Glomerular endothelial cell (primary cell): ENCODE data around the gene ACAN. TPM values are rescaled to one million over a fixed set of nuclear protein-coding genes. Genes with fewer than 3 reads are reported as not detected.

ENCODE experiments used
- DNase-seq: peaks from one replicate; pipeline ENCODE4 v3.0.0-alpha.2; 2011; ENCODE audit warnings: low read depth, low spot score; ENCODE audit errors: extremely low read depth
- total RNA-seq: library from RNA; depleted of rRNA; stranded (reverse); fragments of >200 nt; gene quantifications from 2 replicates; pipeline ENCODE4 v1.2.3, GENCODE V29; 2015

Gene ACAN
- total RNA-seq = 0.19 and 2.2 TPM in 2 replicates

DNA sequence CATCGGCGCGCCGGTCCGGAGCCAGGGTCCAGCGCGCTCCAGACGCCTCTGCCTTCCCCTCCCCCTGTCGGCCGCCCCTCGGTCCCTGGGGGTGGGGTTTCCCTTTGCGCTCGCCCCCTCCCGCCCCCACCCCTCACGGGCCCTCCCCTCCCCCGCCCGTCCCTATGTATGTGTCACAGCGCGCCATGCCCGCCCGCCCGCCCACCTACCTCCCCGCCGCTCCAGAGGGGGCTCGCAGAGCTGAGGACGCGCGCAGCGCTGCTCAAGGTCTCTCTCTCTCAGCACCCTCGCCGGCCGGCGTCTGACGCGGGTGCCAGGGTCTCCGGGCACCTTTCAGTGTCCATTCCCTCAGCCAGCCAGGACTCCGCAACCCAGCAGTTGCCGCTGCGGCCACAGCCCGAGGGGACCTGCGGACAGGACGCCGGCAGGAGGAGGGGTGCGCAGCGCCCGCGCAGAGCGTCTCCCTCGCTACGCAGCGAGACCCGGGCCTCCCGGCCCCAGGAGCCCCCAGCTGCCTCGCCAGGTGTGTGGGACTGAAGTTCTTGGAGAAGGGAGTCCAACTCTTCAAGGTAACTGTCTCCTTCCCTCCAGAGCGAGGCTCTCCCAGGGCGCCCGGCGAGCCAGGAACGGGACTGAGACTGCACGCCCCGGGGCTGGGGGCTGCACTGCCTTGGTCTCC, at the start of gene ACAN:
TSS of gene ACAN (plus strand) at position 196 of the 679 bp plus-strand sequence. CDS start 32,771 bp downstream, outside the sequence.
- DNase-seq = no peak

DNA sequence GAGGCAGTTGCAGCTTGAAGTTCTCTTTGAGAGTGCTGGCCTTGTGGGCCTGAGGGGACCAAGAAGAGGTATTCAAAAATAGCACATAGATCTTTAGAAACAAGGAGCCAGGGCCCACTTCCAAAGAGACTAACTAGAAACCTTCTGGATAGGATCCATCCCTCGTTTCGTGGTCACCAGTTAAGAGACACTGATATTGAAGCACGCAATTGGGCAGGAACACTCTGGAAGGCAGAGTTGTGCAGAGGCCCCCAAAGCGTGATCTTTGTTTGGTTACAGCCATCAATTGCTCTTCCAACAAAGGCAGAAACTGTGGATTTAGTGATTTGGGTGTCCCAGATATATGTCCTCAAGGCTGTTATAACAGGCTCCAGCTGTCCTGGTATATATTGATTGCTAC, 46.7 kb upstream of the ACAN start:
- DNase-seq = no peak

DNA sequence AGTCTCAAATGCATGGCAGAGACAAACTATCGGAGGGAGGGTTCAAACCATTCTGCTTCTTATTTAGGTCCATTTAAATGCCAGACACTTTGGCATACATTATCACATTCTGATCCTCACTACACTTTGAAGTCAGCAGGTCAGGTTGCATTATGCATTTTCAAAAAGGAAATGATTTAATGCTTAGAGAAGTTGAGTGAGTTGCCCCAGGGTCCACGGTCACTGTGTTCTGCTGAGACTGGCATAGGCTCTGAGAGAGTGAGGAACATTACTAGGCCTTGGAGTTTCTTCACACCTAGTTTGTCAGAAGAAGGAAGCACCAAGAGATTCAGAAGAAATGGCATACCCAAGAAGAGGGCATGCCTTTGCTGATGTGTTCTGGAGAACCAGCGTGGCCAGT, 46.3 kb upstream of the ACAN start:
- DNase-seq = no peak

DNA sequence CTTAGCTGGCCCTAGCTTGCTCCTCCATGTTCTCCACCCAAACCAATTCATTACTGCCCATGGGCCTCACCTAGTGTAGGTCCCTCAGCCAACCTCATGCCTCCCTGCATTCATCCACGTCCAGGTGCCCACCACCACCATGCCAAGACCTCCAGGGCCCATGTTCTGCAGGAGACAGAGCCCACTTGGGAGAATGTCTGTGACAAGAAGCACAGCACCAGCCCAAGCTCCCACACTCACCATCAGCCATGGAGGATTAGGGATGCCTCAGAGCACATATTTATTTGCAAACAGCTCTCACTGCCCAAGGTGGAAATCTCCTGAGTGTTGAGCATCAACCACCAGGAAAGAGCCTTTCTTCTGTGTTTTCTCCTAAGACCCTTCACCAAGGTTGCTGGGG, 43.4 kb upstream of the ACAN start:
- no peak for DNase-seq

DNA sequence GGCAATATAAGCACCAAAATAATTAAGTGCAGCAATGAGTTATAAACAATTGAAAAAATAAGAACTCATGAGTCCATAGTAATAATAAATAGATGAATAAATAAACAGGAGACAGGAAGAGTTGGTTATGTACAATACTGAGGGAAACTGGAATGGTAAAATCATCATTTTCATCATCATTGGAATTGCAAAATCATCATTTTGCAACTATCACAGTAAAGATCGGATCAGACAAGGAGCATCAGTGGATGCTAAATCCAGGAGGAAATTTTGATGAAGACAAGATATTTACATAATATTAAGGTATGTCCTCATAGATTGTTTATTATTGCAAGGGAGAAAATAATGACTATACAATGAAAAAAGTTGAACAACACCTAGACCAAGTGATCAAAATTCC, 38.8 kb upstream of the ACAN start:
- DNase-seq = no peak

DNA sequence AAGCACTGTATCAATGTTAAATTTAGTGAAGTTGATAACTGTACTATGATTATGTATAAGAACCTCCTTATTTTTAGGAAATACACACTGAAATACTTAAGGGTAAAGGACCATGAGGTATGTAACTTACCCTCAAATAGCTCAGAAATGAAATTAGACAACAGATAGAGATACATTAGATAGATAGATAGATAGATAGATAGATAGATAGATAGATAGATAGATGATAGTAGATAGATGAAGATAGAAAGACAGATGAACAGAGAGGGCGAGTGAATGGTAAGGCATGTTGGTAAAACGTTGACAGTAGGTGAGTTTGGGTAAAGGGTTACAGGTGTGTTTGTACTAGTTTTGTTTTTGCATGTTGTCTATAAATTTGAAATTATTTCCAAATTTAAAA, 38.0 kb upstream of the ACAN start:
- DNase-seq = no peak

DNA sequence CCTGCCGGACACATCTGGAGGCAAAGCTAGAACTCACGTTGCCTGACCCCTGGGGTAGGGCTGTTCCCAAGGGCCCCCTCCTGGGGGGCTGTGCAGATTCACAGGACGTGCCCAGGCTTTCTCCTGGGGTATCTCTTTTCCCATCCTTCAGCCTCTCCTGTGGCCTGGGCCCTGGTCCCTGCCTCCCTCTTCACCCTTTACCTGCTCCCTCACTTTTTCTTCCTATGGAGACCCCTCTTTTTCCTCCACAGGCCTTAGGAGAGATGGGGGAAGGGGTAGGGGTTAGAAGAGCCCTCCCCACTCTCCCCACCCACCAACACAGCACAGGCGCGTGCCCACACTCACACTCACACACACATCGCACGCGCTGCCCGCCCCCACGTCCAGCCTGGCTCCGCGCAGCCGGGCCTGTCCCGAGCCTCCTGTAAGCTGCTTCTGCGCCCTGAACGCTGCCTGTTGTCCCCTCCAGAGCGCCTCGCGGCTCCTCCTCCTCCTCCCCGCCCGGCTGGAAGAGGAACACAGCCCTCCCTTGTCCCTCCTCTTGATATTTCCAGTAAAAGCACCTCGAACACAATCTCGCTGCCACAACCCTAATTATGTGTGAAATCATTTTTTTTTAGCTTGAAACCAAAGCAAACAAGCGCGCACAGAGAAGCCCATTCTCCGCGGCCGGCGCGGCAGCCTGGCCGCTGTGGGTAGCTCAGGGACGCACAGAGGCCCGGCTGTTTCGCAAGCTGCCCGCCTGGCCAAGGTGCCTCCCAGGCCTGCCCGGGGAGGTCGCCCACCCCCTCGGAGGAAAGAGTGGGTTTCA, 33.9 kb upstream of the ACAN start:
- DNase-seq = no peak

DNA sequence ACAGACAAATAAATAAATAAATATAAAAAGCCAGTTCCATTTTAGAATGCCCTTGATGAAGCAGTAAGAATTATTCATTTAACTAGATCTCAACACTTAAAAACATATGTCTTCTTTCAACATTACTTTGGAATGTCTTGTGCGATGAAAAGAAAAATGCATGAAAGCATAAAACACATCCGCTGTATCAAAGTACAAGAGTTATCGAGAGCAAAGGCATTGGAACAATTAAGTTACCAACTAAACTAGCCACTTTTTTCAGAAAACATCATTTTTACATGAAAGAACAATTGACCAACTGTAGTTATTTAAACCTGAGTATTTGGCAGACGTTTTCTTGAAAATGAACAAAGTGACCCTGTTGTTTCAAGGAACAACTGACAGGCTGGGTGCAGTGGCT, 27.5 kb upstream of the ACAN start:
- DNase-seq = no peak

DNA sequence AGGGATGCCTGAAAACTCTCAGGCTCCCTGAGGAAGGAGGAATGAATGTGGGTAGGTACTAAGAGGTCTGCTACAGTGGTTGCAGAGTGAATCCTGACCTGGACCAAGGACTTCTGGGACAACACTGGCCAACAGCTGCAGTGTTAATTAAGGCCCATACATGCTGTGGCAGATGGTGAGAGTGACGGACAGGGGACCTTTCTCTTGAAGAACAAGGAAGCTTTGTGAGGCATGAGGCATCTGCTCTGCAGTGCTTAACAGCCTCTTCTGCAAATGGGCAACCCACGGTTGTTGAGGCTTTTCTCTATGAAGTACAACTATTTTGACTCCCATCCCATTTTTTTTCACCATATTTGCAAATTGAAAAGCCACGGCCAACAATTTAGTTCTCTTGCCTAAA, 26.6 kb upstream of the ACAN start:
- no peak for DNase-seq

DNA sequence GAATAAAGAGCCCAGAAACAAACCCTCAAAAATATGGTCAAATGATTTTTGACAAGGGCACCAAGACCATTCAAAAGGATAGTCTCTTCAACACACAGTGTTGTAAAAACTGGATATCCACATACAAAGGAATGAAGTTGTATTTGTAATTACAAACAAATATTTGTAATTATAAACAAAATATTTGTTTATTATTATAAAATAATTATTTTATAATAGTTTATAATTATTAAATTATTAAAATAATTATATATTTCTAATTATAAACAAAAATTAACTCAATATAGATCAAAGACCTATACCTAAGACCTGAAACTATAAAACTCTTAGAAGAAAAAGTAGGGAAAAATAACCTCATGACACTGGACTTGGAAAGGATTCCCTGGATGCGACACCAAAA, 23.3 kb upstream of the ACAN start:
- DNase-seq = no peak

DNA sequence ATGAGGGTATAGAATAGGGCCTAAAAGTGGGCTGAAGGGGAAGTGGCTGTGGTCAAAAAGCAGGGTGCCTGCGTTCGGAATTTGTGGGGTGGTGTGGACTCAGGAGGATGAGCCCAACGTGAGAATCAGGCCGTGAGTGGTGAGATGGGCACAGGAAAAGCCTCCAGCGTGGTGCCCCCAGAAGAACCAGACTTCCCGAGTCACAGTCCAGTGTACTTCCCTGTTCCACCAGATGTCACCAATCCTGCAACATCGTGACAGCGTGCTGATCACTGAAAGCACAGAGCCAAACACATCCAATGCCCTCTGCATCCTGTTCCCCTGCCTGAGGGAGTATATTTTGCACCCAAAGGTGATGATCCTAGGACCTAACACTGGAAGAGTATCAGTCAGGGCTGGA, 20.8 kb upstream of the ACAN start:
- DNase-seq = no peak

DNA sequence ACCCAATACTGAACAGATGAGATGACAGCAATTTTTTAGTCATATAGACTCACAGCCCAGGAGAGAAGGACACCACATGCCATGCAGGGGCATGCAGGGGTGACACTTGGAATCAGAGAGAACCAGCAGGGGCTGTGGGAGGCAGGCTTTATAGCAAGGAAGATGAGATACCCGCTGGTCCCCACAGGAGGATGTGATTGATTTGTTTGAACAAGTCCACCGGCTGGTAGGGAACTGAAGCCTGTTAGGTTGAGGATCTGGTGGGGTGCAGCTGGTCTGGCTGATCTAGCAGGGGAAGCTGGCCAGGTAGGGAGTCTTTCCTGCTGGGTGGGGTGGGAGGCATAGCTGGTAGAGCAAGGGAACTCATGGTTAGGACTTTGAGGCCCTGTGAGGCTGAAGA, 18.0 kb upstream of the ACAN start:
- DNase-seq = no peak

DNA sequence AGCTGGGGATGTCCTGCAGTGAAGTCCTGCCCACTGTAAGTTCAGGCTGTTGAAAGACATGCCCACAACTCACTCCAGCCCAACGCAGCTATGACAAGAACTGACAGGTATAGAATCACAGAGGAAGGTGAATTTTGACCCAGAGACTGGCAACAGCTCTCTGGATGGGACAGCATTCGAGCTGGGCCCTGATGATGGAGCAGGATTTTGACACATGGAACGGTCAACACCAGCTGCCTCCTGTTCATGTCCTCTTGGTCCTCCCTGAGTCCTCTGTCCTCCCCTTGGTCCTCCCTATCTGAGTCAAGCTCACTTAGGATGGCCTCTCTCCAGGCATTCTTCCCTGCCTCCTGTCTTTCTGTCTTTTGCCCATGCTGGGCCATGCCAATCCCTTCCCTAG, 15.2 kb upstream of the ACAN start:
- no peak for DNase-seq

DNA sequence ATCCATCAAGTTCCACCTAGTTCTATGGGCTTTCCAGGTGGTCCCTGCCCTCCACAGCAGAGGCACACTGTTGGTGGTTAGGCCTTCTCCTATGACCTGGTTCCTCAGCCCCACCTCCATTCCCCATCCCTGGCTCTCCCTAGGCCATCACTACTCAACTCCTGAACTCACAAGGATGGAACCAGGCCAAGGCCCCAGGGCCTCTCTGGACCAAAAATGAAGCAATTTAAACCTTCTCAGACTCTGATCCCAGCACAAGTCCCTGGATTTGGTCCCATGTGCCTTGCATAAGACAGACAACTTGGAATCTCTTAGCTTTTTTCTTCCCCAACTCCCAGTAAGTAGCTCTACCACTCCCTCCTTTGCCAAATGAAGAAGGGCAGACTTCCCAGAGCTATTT, 14.4 kb upstream of the ACAN start:
- DNase-seq = no peak

DNA sequence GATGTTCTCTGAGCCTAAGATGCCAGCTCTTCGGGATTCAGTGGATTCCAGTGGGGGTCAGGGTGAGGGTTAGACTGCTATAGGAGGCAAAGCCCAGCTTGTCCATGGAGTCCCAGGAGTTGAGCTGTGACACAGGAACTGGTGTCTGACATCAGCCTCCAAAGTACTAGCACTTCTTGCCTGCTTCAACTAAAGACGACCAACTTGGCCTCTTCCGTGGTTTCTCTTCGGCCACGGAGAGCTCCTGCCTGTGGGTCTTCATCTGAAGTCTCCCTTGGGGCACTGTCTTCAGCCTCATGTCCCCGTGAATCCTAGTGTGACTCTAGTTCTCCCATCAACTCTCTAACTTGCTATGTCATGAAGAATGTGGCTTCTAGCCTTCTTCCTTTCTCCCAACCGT, 12.8 kb upstream of the ACAN start:
- DNase-seq = no peak

DNA sequence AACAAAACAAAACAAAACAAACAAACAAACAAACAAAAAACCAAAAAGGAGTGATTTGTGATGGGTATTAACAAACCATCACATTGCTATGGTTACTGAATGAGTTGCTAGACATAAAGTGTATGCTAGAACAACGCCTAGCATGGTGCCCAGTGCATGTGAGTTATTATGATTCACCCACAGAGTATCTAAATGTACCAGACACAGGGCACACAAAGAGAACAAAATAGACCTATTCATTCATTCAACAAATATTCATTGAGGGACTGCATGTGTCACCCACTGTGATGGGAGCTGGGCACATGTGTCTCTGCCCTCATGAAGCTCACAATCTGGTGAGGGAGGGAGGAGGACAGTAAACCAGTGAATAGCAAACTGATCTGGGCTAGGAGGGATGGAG, 11.6 kb upstream of the ACAN start:
- no peak for DNase-seq

DNA sequence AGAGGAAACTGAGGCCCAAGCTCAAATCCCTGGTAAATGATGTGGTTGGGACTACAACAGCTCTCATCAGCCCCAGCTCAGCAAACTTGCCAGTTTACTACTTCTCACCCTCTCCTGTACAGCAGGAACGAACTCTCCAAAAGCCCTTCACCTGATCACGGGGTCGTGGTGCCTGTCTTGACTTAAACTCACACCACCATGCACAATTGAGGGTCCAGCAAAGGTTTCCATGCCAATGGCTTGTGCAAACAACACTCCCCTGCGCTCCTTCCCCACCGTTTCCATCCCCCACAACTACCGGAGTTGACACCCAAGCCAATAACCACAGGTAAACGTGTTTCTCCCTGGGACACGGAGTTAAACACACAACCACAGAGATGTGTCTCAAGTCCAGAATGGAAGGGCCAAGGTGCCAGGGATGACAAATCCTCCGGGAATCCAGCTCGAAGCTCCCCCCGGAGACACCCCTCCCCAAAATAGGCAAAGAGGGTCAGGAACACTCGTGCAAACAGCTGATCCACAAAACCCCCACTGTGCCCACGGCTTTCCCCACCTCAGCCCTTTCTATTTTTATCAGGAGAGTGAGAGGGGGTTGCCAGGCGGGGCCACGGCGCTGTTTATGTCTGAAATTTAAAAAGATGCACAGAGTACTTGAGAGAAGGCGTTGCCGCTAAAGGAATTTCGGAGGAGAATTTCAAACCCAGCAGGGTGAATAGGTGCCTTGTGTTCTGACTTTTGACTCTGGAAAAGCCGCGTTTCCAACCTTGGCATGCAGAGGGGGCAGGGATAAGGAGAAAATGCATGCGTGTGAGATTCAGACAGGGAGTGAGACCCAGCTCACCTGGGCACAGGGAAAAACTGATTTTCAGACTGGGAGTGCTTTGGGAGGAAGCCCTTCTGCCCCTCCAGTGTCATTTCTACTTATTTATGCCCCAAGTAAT, 10.6 kb upstream of the ACAN start:
- no peak for DNase-seq

DNA sequence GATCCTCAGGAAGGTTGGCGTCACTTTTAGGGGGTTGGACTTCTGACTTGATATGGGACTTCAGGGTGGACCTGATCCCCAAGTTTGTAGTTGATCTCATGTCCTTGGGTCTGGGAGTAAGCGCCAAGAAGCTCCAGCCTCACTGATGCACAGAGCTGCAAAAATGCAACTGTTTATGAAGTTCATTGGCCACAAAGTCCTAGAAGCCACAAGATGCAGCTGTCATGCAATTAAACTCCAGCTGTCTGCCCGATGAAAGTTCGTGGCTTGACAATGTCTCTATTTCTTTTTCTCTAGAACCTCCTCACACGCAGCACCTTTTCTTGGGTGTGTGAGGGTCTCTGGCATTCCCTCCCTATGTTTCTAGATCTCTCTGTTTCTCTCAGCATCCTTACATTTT, 9.2 kb upstream of the ACAN start:
- DNase-seq = no peak

DNA sequence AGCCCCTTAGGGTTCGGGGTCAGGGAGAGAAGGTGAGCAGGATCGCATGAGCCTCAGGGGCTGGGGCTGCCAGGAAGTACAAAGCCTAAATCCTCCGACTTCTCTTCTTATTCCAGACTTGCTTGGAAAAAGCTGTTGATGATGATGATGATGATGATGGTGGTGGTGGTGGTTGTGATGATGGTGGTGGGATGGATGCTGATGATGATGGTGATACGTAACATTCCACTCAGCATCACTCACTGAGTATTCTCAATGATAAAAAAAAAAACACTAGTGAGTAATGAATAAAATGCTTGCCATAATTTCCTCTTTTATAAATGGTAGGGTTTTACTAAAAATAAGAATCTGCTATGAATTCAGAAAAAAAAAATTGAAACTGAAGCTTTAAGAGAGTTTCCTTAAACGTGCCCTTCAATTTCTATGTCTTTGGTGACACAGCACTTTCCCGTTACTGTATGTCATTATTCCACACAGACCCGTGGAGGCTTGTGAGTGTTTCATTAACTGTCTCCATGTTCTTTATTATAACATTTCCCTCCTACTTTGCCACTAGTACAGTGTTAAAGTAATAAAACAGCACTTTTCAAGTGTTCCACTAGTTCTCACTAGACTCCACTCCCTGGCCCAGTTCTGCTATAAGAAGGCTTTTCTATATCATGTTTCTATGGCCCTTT, 5.4 kb upstream of the ACAN start:
- DNase-seq = no peak

DNA sequence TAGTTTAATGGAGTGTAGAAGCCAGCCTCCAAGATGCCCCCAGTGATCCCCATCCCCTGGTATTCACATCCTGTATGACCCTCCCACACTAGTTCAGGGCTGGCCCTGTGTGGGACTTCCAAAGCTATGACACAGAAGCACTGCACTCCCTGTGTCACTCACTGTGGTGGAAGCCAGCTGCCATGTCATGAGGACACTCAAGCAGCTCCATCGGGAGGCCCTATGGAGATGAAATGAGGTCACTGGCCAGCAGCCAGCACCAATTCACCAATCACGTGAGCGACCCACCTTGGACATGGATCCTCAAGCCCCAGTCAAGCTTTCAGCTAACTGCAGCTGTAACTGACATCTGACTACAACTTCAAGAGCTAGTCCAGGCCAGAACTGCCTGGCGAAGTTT, 3.9 kb upstream of the ACAN start:
- DNase-seq = no peak

DNA sequence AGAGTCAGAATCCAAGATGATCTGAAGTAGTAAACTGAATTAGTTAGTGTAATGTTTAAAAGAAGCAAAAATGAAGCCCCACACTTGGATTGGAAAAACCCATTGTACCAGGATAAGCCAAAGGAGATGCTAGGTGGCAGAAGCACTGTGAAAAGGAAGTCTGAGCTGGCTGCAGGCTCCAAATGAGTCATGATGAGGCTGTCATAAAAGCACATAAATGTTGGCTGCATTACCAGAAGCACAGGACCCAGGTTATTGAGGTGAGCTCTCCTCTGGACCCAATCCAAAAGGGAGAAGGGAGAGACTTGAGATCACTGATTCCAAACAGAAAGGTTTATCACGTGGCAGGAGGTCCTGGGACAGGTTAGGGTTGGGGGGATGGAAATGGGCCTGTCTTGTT, 3.2 kb upstream of the ACAN start:
- no peak for DNase-seq
